ENCODE results near the gene TRAFD1.
A peak's percentile ranks its signal among the peaks of the same experiment; 100 is the strongest.

The TRAFD1 gene

GRCh38 chr12:112112409-112113133 is 12.8 kb upstream of the TRAFD1 start:
- no peak for DNase-seq

GRCh38 chr12:112115259-112116045 is 9.9 kb upstream of the TRAFD1 start:
- no peak for DNase-seq

GRCh38 chr12:112116232-112117060 is 8.9 kb upstream of the TRAFD1 start:
- DNase-seq: peak; percentile 16 to 91 (median 73)

- no peak for DNase-seq
Measured at GRCh38 chr12:112117685-112118084, 7.7 kb upstream of the TRAFD1 start.

GRCh38 chr12:112121780-112122565 is 3.4 kb upstream of the TRAFD1 start:
- DNase-seq: peak in 34 of 56 donors; percentile 2 to 46 (median 20)

- no peak for DNase-seq
Measured at GRCh38 chr12:112122823-112123690, 2.3 kb upstream of the TRAFD1 start.

GRCh38 chr12:112124918-112125249 is 476 bp upstream of the TRAFD1 start:
- no peak for DNase-seq

- DNase-seq: peak in 1 of 56 donors; percentile 30
Measured at GRCh38 chr12:112126000-112126438, 659 bp downstream of the TRAFD1 start.

- no peak for DNase-seq
Measured at GRCh38 chr12:112126911-112127310, 1.6 kb downstream of the TRAFD1 start.

GRCh38 chr12:112130441-112130998 is 5.2 kb downstream of the TRAFD1 start:
- DNase-seq: no peak

- DNase-seq: no peak
Measured at GRCh38 chr12:112131686-112132085, 6.3 kb downstream of the TRAFD1 start.

GRCh38 chr12:112133418-112133817 is 8.1 kb downstream of the TRAFD1 start:
- no peak for DNase-seq

- no peak for DNase-seq
Measured at GRCh38 chr12:112134731-112135130, 9.4 kb downstream of the TRAFD1 start.

- DNase-seq: no peak
Measured at GRCh38 chr12:112140728-112141127, 15.4 kb downstream of the TRAFD1 start.

- no peak for DNase-seq
Measured at GRCh38 chr12:112146123-112146522, 20.8 kb downstream of the TRAFD1 start.

- no peak for DNase-seq
Measured at GRCh38 chr12:112148031-112148513, 22.7 kb downstream of the TRAFD1 start.

- DNase-seq: no peak
Measured at GRCh38 chr12:112149596-112149995, 24.2 kb downstream of the TRAFD1 start.

GRCh38 chr12:112151766-112152541 is 26.6 kb downstream of the TRAFD1 start:
- no peak for DNase-seq
